Measurements from ENCODE around the gene DHRS2. TPM values are rescaled to one million over a fixed set of nuclear protein-coding genes. Genes with fewer than 3 reads are reported as not detected.
A peak's percentile ranks its signal among the peaks of the same experiment; 100 is the strongest.

DHRS2 gene
- total and polyA plus RNA-seq, 2 of the 13 experiments (the other 11 are each of a cell fraction or from before 2014, with no cell fraction given) = 1,621 to 3,021 TPM

DNA sequence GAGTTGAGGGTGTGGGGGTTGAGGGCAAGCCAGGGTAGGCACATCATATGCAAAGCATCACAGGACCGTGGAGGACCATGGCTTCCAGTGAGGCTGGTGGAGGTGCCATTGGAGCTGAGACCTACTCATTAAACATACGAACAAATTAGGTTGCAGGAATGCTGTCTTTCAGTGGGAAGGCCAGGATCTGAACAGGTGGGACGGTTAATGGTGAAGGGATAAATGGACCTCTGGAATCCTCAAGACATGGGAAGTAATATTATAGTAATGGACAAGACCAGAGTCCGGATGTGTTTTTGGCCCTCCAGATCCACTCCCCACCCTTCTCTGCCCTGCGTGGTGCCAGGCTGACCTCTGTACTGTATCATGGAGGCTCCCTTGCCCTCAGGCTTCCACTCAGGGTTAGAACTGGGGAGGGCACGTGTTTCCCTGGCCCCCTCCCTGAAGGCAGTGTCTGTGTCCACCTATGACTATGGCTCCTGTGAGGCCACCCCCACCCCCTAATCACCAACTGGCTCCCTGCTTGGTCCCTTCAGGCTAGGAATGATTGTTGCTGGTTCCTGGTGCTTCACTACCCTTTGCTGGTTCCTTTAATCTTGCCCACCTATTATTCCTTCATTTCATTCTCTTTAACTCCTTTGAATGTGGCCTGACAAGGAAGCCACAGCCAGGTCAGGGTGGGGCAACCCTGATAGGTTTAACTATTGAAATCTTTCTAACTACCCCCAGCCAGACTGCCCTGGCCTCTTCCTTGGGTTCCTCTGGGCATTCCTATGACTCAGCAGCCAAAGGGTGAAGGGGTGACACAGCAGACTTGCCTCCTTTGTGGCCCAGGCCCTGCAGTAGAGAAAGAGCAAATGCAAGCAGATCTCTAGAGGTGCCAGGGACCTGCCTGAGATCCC is 10.7 kb downstream of the DHRS2 start (continued):
- TF ChIP-seq ZSCAN31 (CRISPR knock-in tag; IDR thresholded peaks at IDR 0.05; ENCODE audit: low read depth) = 0 out of 2 replicates have a peak, but pooled peaks have one; percentile 21
- TF ChIP-seq SMAD1 (CRISPR knock-in tag; IDR thresholded peaks at IDR 0.05; ENCODE audit: borderline replicate concordance, low read depth) = 0 out of 2 replicates have a peak, but pooled peaks have one; percentile 32
- TF ChIP-seq TAF15 (IDR thresholded peaks at IDR 0.05; ENCODE audit: low read depth, low read length, poor library complexity, severe bottlenecking) = peak; percentile 96
- TF ChIP-seq NFE2L1 (CRISPR knock-in tag; IDR thresholded peaks at IDR 0.05; ENCODE audit: borderline replicate concordance) = 0 out of 2 replicates have a peak, but pooled peaks have one; percentile 44
- TF ChIP-seq DR1 (CRISPR knock-in tag; IDR thresholded peaks at IDR 0.05) = peak; percentile 39; the same call in 1 of the 2 replicates
- TF ChIP-seq KLF16 (CRISPR knock-in tag; IDR thresholded peaks at IDR 0.05) = 0 out of 4 replicates have a peak, but pooled peaks of 1 of the 2 experiments have one; percentile 34
- TF ChIP-seq CREB1 (IDR thresholded peaks at IDR 0.05) = 0 out of 2 replicates have a peak, but pooled peaks have one; percentile 1
- no peak for TF ChIP-seq CREB1 (CRISPR knock-in tag; IDR thresholded peaks at IDR 0.05)
- peak; percentile 93; the same call in 1 of the 2 replicates for TF ChIP-seq ZNF326 (CRISPR knock-in tag; IDR thresholded peaks at IDR 0.05; ENCODE audit: borderline replicate concordance)
- 0 out of 2 replicates have a peak, but pooled peaks have one; percentile 21 for TF ChIP-seq ZNF329 (CRISPR knock-in tag; IDR thresholded peaks at IDR 0.05; ENCODE audit: low read depth)
- TF ChIP-seq, protein P1, sequence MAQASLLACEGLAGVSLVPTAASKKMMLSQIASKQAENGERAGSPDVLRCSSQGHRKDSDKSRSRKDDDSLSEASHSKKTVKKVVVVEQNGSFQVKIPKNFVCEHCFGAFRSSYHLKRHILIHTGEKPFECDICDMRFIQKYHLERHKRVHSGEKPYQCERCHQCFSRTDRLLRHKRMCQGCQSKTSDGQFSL (CRISPR knock-in tag; IDR thresholded peaks at IDR 0.05) = no peak; the same call in 1 of the 2 replicates
- peak; percentile 92; the same call in 1 of the 2 replicates for TF ChIP-seq EED (CRISPR knock-in tag; IDR thresholded peaks at IDR 0.05)
- peak; percentile 51; the same call in 1 of the 2 replicates for TF ChIP-seq SIN3A (IDR thresholded peaks at IDR 0.05; ENCODE audit: borderline replicate concordance, low read depth, low read length)
- peak; percentile 92 for TF ChIP-seq MAFG (CRISPR knock-in tag; IDR thresholded peaks at IDR 0.05)
- TF ChIP-seq CBFB (CRISPR knock-in tag; IDR thresholded peaks at IDR 0.05) = peak; percentile 57; the same call in 1 of the 2 replicates
- TF ChIP-seq, protein P2, sequence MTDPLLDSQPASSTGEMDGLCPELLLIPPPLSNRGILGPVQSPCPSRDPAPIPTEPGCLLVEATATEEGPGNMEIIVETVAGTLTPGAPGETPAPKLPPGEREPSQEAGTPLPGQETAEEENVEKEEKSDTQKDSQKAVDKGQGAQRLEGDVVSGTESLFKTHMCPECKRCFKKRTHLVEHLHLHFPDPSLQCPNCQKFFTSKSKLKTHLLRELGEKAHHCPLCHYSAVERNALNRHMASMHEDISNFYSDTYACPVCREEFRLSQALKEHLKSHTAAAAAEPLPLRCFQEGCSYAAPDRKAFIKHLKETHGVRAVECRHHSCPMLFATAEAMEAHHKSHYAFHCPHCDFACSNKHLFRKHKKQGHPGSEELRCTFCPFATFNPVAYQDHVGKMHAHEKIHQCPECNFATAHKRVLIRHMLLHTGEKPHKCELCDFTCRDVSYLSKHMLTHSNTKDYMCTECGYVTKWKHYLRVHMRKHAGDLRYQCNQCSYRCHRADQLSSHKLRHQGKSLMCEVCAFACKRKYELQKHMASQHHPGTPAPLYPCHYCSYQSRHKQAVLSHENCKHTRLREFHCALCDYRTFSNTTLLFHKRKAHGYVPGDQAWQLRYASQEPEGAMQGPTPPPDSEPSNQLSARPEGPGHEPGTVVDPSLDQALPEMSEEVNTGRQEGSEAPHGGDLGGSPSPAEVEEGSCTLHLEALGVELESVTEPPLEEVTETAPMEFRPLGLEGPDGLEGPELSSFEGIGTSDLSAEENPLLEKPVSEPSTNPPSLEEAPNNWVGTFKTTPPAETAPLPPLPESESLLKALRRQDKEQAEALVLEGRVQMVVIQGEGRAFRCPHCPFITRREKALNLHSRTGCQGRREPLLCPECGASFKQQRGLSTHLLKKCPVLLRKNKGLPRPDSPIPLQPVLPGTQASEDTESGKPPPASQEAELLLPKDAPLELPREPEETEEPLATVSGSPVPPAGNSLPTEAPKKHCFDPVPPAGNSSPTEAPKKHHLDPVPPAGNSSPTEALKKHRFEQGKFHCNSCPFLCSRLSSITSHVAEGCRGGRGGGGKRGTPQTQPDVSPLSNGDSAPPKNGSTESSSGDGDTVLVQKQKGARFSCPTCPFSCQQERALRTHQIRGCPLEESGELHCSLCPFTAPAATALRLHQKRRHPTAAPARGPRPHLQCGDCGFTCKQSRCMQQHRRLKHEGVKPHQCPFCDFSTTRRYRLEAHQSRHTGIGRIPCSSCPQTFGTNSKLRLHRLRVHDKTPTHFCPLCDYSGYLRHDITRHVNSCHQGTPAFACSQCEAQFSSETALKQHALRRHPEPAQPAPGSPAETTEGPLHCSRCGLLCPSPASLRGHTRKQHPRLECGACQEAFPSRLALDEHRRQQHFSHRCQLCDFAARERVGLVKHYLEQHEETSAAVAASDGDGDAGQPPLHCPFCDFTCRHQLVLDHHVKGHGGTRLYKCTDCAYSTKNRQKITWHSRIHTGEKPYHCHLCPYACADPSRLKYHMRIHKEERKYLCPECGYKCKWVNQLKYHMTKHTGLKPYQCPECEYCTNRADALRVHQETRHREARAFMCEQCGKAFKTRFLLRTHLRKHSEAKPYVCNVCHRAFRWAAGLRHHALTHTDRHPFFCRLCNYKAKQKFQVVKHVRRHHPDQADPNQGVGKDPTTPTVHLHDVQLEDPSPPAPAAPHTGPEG (CRISPR knock-in tag; IDR thresholded peaks at IDR 0.05) = peak; percentile 56; the same call in 1 of the 2 replicates
- TF ChIP-seq KDM2A (CRISPR knock-in tag; IDR thresholded peaks at IDR 0.05; ENCODE audit: borderline replicate concordance, low read depth) = peak; percentile 53

All from HepG2 (cell line).